ENCODE results near the gene API5. TPM values are rescaled to one million over a fixed set of nuclear protein-coding genes. Genes with fewer than 3 reads are reported as not detected.

Gene API5
- 79.7 and 101 TPM in 2 replicates for total RNA-seq

DNA sequence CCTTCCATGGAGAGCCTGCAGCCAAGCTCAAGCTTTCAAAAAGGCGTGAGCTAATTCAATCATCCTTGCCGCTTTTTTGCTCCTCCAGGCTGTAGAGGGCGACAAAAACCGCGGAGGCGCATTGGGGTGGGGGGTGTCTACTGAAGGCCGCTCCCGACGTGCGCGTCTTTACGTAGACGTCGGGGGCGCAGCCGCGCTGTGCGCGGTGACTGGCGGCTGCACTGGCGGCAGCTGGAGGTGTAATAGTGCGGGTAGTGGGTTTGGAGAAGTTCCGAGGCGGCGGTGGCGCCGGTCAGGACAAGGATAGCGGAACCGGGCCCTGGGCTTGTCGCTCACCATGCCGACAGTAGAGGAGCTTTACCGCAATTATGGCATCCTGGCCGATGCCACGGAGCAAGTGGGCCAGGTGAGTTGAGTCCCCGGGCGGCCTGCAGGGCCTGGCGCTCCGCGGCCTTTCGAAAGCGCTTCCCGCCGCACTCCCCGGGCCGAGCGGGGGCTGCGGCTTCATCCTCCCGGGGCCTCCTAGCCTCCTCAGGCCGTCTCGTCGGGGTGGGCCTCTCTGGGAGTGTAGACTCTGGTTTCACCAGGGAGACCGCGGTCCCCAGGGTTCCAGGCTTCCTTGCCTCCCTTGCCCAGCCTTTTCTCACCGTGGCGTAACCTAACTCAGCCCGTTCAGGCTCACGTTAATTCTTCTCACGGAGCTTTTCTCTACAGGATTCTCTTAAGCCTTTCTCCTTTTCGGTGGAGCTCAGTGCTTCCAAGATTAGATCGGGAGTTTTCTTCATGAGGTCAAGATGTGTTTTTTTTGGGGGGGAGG, at the start of gene API5:
Gene API5 (plus strand): TSS at position 206 of the 817 bp plus-strand sequence. CDS start 132 bp downstream, at position 338.

GRCh38 chr11:43358801-43359421, 47.1 kb downstream of the API5 start, which contains the start of gene TTC17:
Gene TTC17, plus strand, starts transcription at chr11:43358920. Its CDS starts 35 bp downstream, at chr11:43358955.

Other genes with a start within 250 kb of the API5 start
- 27.8 and 28.0 TPM in 2 replicates for gene TTC17, start 46.9 kb downstream of the API5 start, total RNA-seq

Measured in mammary microvascular endothelial cell (primary cell).